MM.1S (cell line): ENCODE results near the gene CEP63.

Source experiments
- DNase-seq: peaks from one replicate; pipeline ENCODE4 v3.0.0-alpha.2; 2015
- H2AFZ ChIP-seq: fragments of 300-600 bp; sonication (generic); 2 replicates; pipeline ENCODE4 v1.6.0; 2016; ENCODE audit warnings: antibody characterized with exemption, low read length
- H3F3A ChIP-seq: fragments of 300-600 bp; sonication (generic); 2 replicates; pipeline ENCODE4 v1.6.1; 2016; ENCODE audit warnings: mild to moderate bottlenecking, antibody characterized with exemption, low read length, moderate library complexity, mixed read lengths; ENCODE audit not compliant: insufficient read depth
- H3K27ac ChIP-seq: fragments of 300-600 bp; sonication (generic); 2 replicates; pipeline ENCODE4 v1.5.1; 2016; ENCODE audit warnings: mild to moderate bottlenecking, low read length
- H3K27me3 ChIP-seq: fragments of 300-600 bp; sonication (generic); replicated peaks from 2 replicates; pipeline ENCODE4 v1.6.0; 2016; ENCODE audit warnings: low read length; ENCODE audit not compliant: insufficient read depth
- H3K36me3 ChIP-seq: fragments of 300-600 bp; sonication (generic); replicated peaks from 2 replicates; pipeline ENCODE4 v1.6.1; 2016; ENCODE audit warnings: mild to moderate bottlenecking, low read length, mixed read lengths; ENCODE audit not compliant: insufficient read depth
- H3K4me1 ChIP-seq: fragments of 300-600 bp; sonication (generic); 2 replicates; pipeline ENCODE4 v1.6.1; 2016; ENCODE audit warnings: low read length, mixed read lengths
- H3K4me2 ChIP-seq: fragments of 300-600 bp; sonication (generic); 2 replicates; pipeline ENCODE4 v1.6.0; 2016; ENCODE audit warnings: low read depth, low read length
- H3K4me3 ChIP-seq: fragments of 300-600 bp; sonication (generic); 2 replicates; pipeline ENCODE4 v1.5.1; 2016; ENCODE audit warnings: low read length, mixed read lengths
- H3K79me2 ChIP-seq: fragments of 300-600 bp; sonication (generic); 2 replicates; pipeline ENCODE4 v1.6.1; 2016; ENCODE audit warnings: mixed run types, low read length, mixed read lengths
- H3K9ac ChIP-seq: fragments of 300-600 bp; sonication (generic); 2 replicates; pipeline ENCODE4 v1.6.1; 2016; ENCODE audit warnings: low read length, mixed read lengths
- H3K9me2 ChIP-seq: fragments of 300-600 bp; sonication (generic); replicated peaks from 2 replicates; pipeline ENCODE4 v1.6.1; 2016; ENCODE audit warnings: mild to moderate bottlenecking, low read length, mixed read lengths; ENCODE audit not compliant: insufficient read depth
- H3K9me3 ChIP-seq: fragments of 300-600 bp; sonication (generic); replicated peaks from 2 replicates; pipeline ENCODE4 v1.6.1; 2016; ENCODE audit warnings: mild to moderate bottlenecking, low read length, mixed read lengths; ENCODE audit not compliant: insufficient read depth
- H4K20me1 ChIP-seq: fragments of 300-600 bp; sonication (generic); 2 replicates; pipeline ENCODE4 v1.6.1; 2016; ENCODE audit warnings: mild to moderate bottlenecking, low read length, moderate library complexity, mixed read lengths; ENCODE audit not compliant: insufficient read depth
- CTCF ChIP-seq: fragments of 300-600 bp; sonication (generic); IDR thresholded peaks from 2 replicates; pipeline ENCODE4 v1.5.1; 2016; ENCODE audit warnings: antibody characterized with exemption, low read length, mixed read lengths
- EZH2 ChIP-seq: fragments of 300-600 bp; sonication (generic); optimal IDR thresholded peaks from 2 replicates; pipeline ENCODE3; 2017; ENCODE audit warnings: low read depth, mild to moderate bottlenecking, antibody characterized with exemption, low read length, mixed read lengths
- EZH2phosphoT487 ChIP-seq: fragments of 300-600 bp; sonication (generic); IDR thresholded peaks from 2 replicates; pipeline ENCODE4 v1.6.1; 2018; ENCODE audit warnings: antibody characterized with exemption, low read length

The CEP63 gene

GRCh38 chr3:134545818-134546217 is 60.0 kb downstream of the CEP63 start:
- TF ChIP-seq EZH2phosphoT487, result no peak
- no peak for TF ChIP-seq EZH2
- TF ChIP-seq CTCF, result no peak
- Histone ChIP-seq H2AFZ (no peak overlapping the region), H3K4me3 (no peak overlapping the region), H4K20me1 (no peaks in the 10 kb centered on the region), H3K27ac (no peak overlapping the region), H3K4me1 (peaks cover 6% of the 10 kb centered on the region), H3K4me2 (no peak overlapping the region), H3K79me2 (no peaks in the 10 kb centered on the region), H3K9ac (no peak overlapping the region), H3F3A (no peaks in the 10 kb centered on the region), H3K27me3 (no peaks in the 10 kb centered on the region), H3K9me2 (no peaks in the 10 kb centered on the region), H3K36me3 (peaks cover 3% of the 10 kb centered on the region; the same call in 1 of the 2 replicates), H3K9me3 (no peaks in the 10 kb centered on the region)
- DNase-seq, result no peak

GRCh38 chr3:134552784-134553183 is 66.9 kb downstream of the CEP63 start:
- no peaks in the 10 kb centered on the region for H4K20me1 ChIP-seq
- H3K9ac ChIP-seq, result no peak overlapping the region
- H3K4me1 ChIP-seq, result no peaks in the 10 kb centered on the region
- no peak overlapping the region for H3K4me2 ChIP-seq
- H3K9me3 ChIP-seq, result no peaks in the 10 kb centered on the region
- TF ChIP-seq EZH2phosphoT487 (no peak), CTCF (no peak), EZH2 (no peak)
- H3F3A ChIP-seq, result no peaks in the 10 kb centered on the region
- H3K4me3 ChIP-seq, result no peak overlapping the region
- H3K36me3 ChIP-seq, result peaks cover 3% of the 10 kb centered on the region; the same call in 1 of the 2 replicates
- DNase-seq, result no peak
- H3K27ac ChIP-seq, result no peak overlapping the region
- H3K9me2 ChIP-seq, result no peaks in the 10 kb centered on the region
- H3K27me3 ChIP-seq, result no peaks in the 10 kb centered on the region
- H2AFZ ChIP-seq, result no peak overlapping the region
- no peaks in the 10 kb centered on the region for H3K79me2 ChIP-seq

GRCh38 chr3:134559591-134559990 is 73.7 kb downstream of the CEP63 start:
- Histone ChIP-seq H3K79me2 (no peaks in the 10 kb centered on the region), H4K20me1 (no peaks in the 10 kb centered on the region), H3K36me3 (no peaks in the 10 kb centered on the region), H3F3A (no peaks in the 10 kb centered on the region), H2AFZ (no peak overlapping the region), H3K9me3 (no peaks in the 10 kb centered on the region), H3K4me3 (no peak overlapping the region), H3K27me3 (no peaks in the 10 kb centered on the region), H3K9ac (no peak overlapping the region), H3K9me2 (no peaks in the 10 kb centered on the region), H3K4me2 (no peak overlapping the region), H3K4me1 (no peaks in the 10 kb centered on the region), H3K27ac (no peak overlapping the region)
- TF ChIP-seq EZH2phosphoT487 (no peak), CTCF (no peak), EZH2 (no peak)
- no peak for DNase-seq
